Right atrium auricular region (tissue), 2 donors: ENCODE measurements around the gene ACTA2. TPM values are rescaled to one million over a fixed set of nuclear protein-coding genes. Genes with fewer than 3 reads are reported as not detected.
A peak's percentile ranks its signal among the peaks of the same experiment; 100 is the strongest.

Experiments
- DNase-seq: peaks from one replicate; pipeline ENCODE4 v3.0.0-alpha.2; 2019; ENCODE audit warnings: low spot score
- H3K27ac ChIP-seq, 2 donors: fragments of 200-600 bp; sonication (generic); 1 replicate in 1 of 2; 2 replicates in 1 of 2; pipeline ENCODE4 v1.5.1; 2016 to 2019
- H3K27me3 ChIP-seq, 2 donors: fragments of 200-600 bp; sonication (generic); one replicate each; pipeline versions ENCODE4 v1.5.1 to v1.6.0; 2017 to 2019
- H3K36me3 ChIP-seq: fragments of 200-600 bp; sonication (generic); one replicate; pipeline ENCODE4 v1.5.1; 2016
- H3K4me1 ChIP-seq, 2 donors: fragments of 200-600 bp; sonication (generic); one replicate each; pipeline versions ENCODE4 v1.5.1 to v1.6.0; 2017 to 2019
- H3K4me3 ChIP-seq, 2 donors: fragments of 200-600 bp; sonication (generic); 1 replicate in 1 of 2; 2 replicates in 1 of 2; pipeline ENCODE4 v1.5.1; 2017 to 2019; ENCODE audit warnings: mild to moderate bottlenecking in 1 of 2, moderate library complexity in 1 of 2
- H3K9me3 ChIP-seq, 2 donors: fragments of 200-600 bp; sonication (generic); one replicate each; pipeline ENCODE4 v1.5.1; 2019
- total RNA-seq, 2 donors: library from RNA; depleted of rRNA; stranded (reverse); fragments of >200 nt; gene quantifications; one replicate each; pipeline ENCODE4 v1.1.0, GENCODE V29; 2016
- TF ChIP-seq, protein P1 (sequence below), 2 donors: fragments of 200-600 bp; sonication (generic); IDR thresholded peaks; one replicate each; pipeline ENCODE4 v1.5.1; 2019; ENCODE audit warnings: antibody characterized with exemption in 2 of 2

Gene ACTA2
- total RNA-seq, 2 donors from 2014 or later: 934 to 1,936 TPM

GRCh38 chr10:88995156-88995876 is 42.7 kb upstream of the ACTA2 start:
- no peaks in the 10 kb centered on the region for H3K27me3 ChIP-seq
- no peak for DNase-seq
- TF ChIP-seq, protein P1, sequence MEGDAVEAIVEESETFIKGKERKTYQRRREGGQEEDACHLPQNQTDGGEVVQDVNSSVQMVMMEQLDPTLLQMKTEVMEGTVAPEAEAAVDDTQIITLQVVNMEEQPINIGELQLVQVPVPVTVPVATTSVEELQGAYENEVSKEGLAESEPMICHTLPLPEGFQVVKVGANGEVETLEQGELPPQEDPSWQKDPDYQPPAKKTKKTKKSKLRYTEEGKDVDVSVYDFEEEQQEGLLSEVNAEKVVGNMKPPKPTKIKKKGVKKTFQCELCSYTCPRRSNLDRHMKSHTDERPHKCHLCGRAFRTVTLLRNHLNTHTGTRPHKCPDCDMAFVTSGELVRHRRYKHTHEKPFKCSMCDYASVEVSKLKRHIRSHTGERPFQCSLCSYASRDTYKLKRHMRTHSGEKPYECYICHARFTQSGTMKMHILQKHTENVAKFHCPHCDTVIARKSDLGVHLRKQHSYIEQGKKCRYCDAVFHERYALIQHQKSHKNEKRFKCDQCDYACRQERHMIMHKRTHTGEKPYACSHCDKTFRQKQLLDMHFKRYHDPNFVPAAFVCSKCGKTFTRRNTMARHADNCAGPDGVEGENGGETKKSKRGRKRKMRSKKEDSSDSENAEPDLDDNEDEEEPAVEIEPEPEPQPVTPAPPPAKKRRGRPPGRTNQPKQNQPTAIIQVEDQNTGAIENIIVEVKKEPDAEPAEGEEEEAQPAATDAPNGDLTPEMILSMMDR (IDR thresholded peaks at IDR 0.05): no peak
- peak overlapping the region; percentile 17 to 29 for H3K27ac ChIP-seq
- no peaks in the 10 kb centered on the region for H3K9me3 ChIP-seq
- peaks cover 0 to 26% of the 10 kb centered on the region in 2 donors for H3K4me1 ChIP-seq
- H3K4me3 ChIP-seq: no peak overlapping the region
- no peaks in the 10 kb centered on the region for H3K36me3 ChIP-seq

DNA sequence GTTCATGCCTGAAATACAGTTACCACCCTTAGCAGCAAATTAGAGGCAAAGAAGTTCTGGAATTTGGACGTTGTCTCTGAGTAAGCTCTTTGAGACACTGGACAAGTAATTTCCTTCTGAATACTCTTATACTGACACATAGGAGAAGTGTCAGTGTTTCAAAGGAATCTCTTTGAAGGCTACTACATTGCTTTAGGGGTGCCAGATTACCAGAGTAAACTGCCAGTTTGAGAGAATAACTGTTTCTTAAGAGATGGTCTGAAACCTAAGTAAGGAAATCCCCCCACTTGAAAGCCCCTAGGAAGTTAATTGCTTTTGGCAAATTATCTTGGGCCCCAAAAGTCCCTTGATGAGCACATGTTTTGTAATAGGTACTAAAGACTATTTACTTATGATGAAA is 41.4 kb upstream of the ACTA2 start:
- Histone ChIP-seq H3K4me1 (peaks cover 0 to 26% of the 10 kb centered on the region in 2 donors), H3K27ac (peak overlapping the region; percentile 91 to 94), H3K4me3 (peak overlapping the region in 1 of 2 donors; percentile 83), H3K36me3 (no peaks in the 10 kb centered on the region), H3K9me3 (no peaks in the 10 kb centered on the region), H3K27me3 (no peaks in the 10 kb centered on the region)
- DNase-seq: no peak
- TF ChIP-seq, protein P1 (IDR thresholded peaks at IDR 0.05): no peak

- no peak for DNase-seq
- TF ChIP-seq, protein P1 (IDR thresholded peaks at IDR 0.05): no peak
- Histone ChIP-seq H3K27ac (peak overlapping the region; percentile 91 to 94), H3K27me3 (no peaks in the 10 kb centered on the region), H3K4me1 (peaks cover 0 to 26% of the 10 kb centered on the region in 2 donors), H3K36me3 (no peaks in the 10 kb centered on the region), H3K4me3 (peak overlapping the region; percentile 83 to 91), H3K9me3 (no peaks in the 10 kb centered on the region)
These were observed 40.5 kb upstream of the ACTA2 start for GRCh38 chr10:88992921-88993524.

DNA sequence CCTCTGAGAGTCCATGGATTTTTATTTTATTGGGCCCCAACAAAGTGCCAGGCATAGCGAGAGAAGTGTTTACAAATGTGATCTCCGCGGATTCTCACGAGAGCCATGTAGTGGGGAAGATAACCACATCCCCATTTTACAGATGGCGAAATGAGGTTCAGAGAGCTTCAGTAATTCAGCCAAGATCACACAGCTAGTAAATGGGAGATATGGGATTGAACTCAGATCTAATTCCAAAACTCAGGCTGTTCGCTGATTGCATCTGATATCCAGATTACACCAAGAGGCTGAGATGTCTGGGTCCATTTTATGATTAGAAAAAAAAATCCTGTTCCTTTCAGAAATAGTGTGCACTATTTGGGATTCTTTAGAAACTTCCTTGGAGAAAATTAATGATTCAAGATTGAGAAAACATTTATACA is 39.3 kb upstream of the ACTA2 start:
- DNase-seq: no peak
- H3K4me3 ChIP-seq: peak overlapping the region; percentile 83 to 91
- TF ChIP-seq, protein P1 (IDR thresholded peaks at IDR 0.05): no peak
- no peaks in the 10 kb centered on the region for H3K9me3 ChIP-seq
- no peaks in the 10 kb centered on the region for H3K36me3 ChIP-seq
- peaks cover 0 to 24% of the 10 kb centered on the region in 2 donors for H3K4me1 ChIP-seq
- H3K27me3 ChIP-seq: no peaks in the 10 kb centered on the region
- peak overlapping the region; percentile 91 to 94 for H3K27ac ChIP-seq

GRCh38 chr10:88991161-88991898 is 38.8 kb upstream of the ACTA2 start:
- Histone ChIP-seq H3K36me3 (no peaks in the 10 kb centered on the region), H3K27me3 (no peaks in the 10 kb centered on the region), H3K4me1 (peaks cover 0 to 27% of the 10 kb centered on the region in 2 donors), H3K4me3 (peak overlapping the region; percentile 83 to 91), H3K9me3 (no peaks in the 10 kb centered on the region), H3K27ac (peak overlapping the region; percentile 91 to 94)
- peak; percentile 84 for DNase-seq
- TF ChIP-seq, protein P1 (IDR thresholded peaks at IDR 0.05): peak in 1 of 2 donors; percentile 23
